ENCODE results near the gene MRTFA. TPM values are rescaled to one million over a fixed set of nuclear protein-coding genes. Genes with fewer than 3 reads are reported as not detected.

The MRTFA gene
- total RNA-seq, 1 donor, result 34.0 TPM

- Histone ChIP-seq H4K20me1 (ENCODE audit: insufficient read depth, low read length) (peaks cover 3% of the 10 kb centered on the region), H3K79me2 (ENCODE audit: insufficient read depth, low read length) (peaks cover 37% of the 10 kb centered on the region), H3K4me1 (ENCODE audit: insufficient read depth, low read length) (peaks cover 40% of the 10 kb centered on the region), H3K9me3 (ENCODE audit: low read depth, low read length) (no peaks in the 10 kb centered on the region), H3K4me2 (ENCODE audit: insufficient read depth, low read length) (peak overlapping the region; percentile 79), H2AFZ (ENCODE audit: low read length) (no peak overlapping the region), H3K27ac (ENCODE audit: low read depth, low read length) (peak overlapping the region; percentile 69), H3K36me3 (ENCODE audit: insufficient read depth, low read length) (no peaks in the 10 kb centered on the region), H3K27me3 (ENCODE audit: insufficient read depth, low read length) (no peaks in the 10 kb centered on the region), H3K4me3 (ENCODE audit: insufficient read depth, low read length) (no peak overlapping the region)
- TF ChIP-seq CTCF (IDR thresholded peaks at IDR 0.05; ENCODE audit: extremely low read depth, low read depth, low read length), result no peak
- no peak for DNase-seq (ENCODE audit: insufficient read length, low spot score, missing footprints)
Observed at GRCh38 chr22:40535189-40535512, 101.4 kb downstream of the MRTFA start.

GRCh38 chr22:40534379-40535188 lies 101.9 kb downstream of the MRTFA start:
- H3K27ac ChIP-seq (ENCODE audit: low read depth, low read length), result peak overlapping the region; percentile 69
- no peak overlapping the region for H2AFZ ChIP-seq (ENCODE audit: low read length)
- no peaks in the 10 kb centered on the region for H3K27me3 ChIP-seq (ENCODE audit: insufficient read depth, low read length)
- DNase-seq (ENCODE audit: insufficient read length, low spot score, missing footprints), result peak; percentile 91
- H3K9me3 ChIP-seq (ENCODE audit: low read depth, low read length), result no peaks in the 10 kb centered on the region
- H3K36me3 ChIP-seq (ENCODE audit: insufficient read depth, low read length), result no peaks in the 10 kb centered on the region
- H3K4me2 ChIP-seq (ENCODE audit: insufficient read depth, low read length), result peak overlapping the region; percentile 79
- H3K4me3 ChIP-seq (ENCODE audit: insufficient read depth, low read length), result peak overlapping the region; percentile 66
- H3K79me2 ChIP-seq (ENCODE audit: insufficient read depth, low read length), result peaks cover 39% of the 10 kb centered on the region
- H3K4me1 ChIP-seq (ENCODE audit: insufficient read depth, low read length), result peaks cover 45% of the 10 kb centered on the region
- H4K20me1 ChIP-seq (ENCODE audit: insufficient read depth, low read length), result peaks cover 7% of the 10 kb centered on the region
- no peak for TF ChIP-seq CTCF (IDR thresholded peaks at IDR 0.05; ENCODE audit: extremely low read depth, low read depth, low read length)

GRCh38 chr22:40533712-40534378 lies 102.7 kb downstream of the MRTFA start:
- H3K79me2 ChIP-seq (ENCODE audit: insufficient read depth, low read length), result peaks cover 44% of the 10 kb centered on the region
- H3K4me3 ChIP-seq (ENCODE audit: insufficient read depth, low read length), result peak overlapping the region; percentile 66

More at GRCh38 chr22:40533712-40534378, 102.7 kb downstream of the MRTFA start:
- H2AFZ ChIP-seq (ENCODE audit: low read length), result no peak overlapping the region
- H3K27me3 ChIP-seq (ENCODE audit: insufficient read depth, low read length), result no peaks in the 10 kb centered on the region
- H3K4me1 ChIP-seq (ENCODE audit: insufficient read depth, low read length), result peaks cover 46% of the 10 kb centered on the region
- no peaks in the 10 kb centered on the region for H3K9me3 ChIP-seq (ENCODE audit: low read depth, low read length)
- no peak for TF ChIP-seq CTCF (IDR thresholded peaks at IDR 0.05; ENCODE audit: extremely low read depth, low read depth, low read length)
- no peaks in the 10 kb centered on the region for H3K36me3 ChIP-seq (ENCODE audit: insufficient read depth, low read length)
- peak overlapping the region; percentile 79 for H3K4me2 ChIP-seq (ENCODE audit: insufficient read depth, low read length)
- DNase-seq (ENCODE audit: insufficient read length, low spot score, missing footprints), result peak; percentile 85
- peaks cover 7% of the 10 kb centered on the region for H4K20me1 ChIP-seq (ENCODE audit: insufficient read depth, low read length)
- peak overlapping the region; percentile 69 for H3K27ac ChIP-seq (ENCODE audit: low read depth, low read length)

Data from osteoblast (primary cell).